ENCODE measurements around the gene SORT1. TPM values are rescaled to one million over a fixed set of nuclear protein-coding genes. Genes with fewer than 3 reads are reported as not detected.

The SORT1 gene
- polyA plus RNA-seq, 1 of the 3 experiments (the other 2 are of a cell fraction): 8.5 TPM

DNA sequence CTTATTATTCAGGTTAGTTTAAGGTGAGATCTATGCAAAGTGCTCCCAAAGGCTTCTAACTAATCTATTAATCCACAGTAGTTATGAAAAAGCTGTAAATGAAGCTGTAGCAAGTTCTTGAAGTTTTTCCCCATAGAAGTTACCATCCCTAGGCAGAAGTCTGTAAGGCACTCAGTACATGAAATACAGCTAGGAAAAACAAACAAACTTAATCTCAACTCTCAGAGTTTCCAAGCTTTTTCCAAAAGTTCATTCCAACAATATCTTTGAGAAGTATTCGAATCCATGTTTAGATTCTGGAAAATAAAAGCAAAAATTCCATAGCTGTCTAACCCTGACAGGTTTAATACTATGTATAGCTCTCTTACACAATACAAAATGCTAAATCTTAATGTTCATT, 41.2 kb downstream of the SORT1 start:
- Histone ChIP-seq H3K27me3 (ENCODE audit: insufficient read depth) (no peaks in the 10 kb centered on the region), H3F3A (replicated peaks; ENCODE audit: insufficient read depth) (no peaks in the 10 kb centered on the region), H3K4me1 (ENCODE audit: control insufficient read depth in 1 of 2, insufficient read depth in 2 of 2, low read depth in 1 of 2, low read length in 1 of 2) (peaks cover 0 to 3% of the 10 kb centered on the region in 2 experiments; a peak in 2 of 4 replicates), H3K9ac (no peak overlapping the region), H2AFZ (ENCODE audit: low read depth) (no peak overlapping the region), H3K9me2 (no peaks in the 10 kb centered on the region), H3K79me2 (ENCODE audit: insufficient read depth) (no peaks in the 10 kb centered on the region), H3K4me2 (no peak overlapping the region), H3K9me3 (no peaks in the 10 kb centered on the region), H3K4me3 (ENCODE audit: low read depth in 2 of 2, low read length in 1 of 2) (no peak overlapping the region), H4K20me1 (ENCODE audit: insufficient read depth) (no peaks in the 10 kb centered on the region), H3K36me3 (replicated peaks in 1 of 2; ENCODE audit: control insufficient read depth in 1 of 2, insufficient read depth in 2 of 2, low read length in 1 of 2) (peaks cover 0 to 14% of the 10 kb centered on the region in 2 experiments), H3K27ac (ENCODE audit: low read depth in 2 of 2, low read length in 1 of 2) (no peak overlapping the region)
- WGBS (ENCODE audit: low lambda C conversion rate): 87% methylated on average over 1 of the region's 1 CpG
- DNase-seq: no peak
- POLR2A ChIA-PET: no interaction called here
- no peak for TF ChIP-seq SIN3A (IDR thresholded peaks at IDR 0.05; ENCODE audit: borderline replicate concordance, low read depth, low read length)
- TF ChIP-seq ELF1 (IDR thresholded peaks at IDR 0.05): no peak
- TF ChIP-seq, protein P1, sequence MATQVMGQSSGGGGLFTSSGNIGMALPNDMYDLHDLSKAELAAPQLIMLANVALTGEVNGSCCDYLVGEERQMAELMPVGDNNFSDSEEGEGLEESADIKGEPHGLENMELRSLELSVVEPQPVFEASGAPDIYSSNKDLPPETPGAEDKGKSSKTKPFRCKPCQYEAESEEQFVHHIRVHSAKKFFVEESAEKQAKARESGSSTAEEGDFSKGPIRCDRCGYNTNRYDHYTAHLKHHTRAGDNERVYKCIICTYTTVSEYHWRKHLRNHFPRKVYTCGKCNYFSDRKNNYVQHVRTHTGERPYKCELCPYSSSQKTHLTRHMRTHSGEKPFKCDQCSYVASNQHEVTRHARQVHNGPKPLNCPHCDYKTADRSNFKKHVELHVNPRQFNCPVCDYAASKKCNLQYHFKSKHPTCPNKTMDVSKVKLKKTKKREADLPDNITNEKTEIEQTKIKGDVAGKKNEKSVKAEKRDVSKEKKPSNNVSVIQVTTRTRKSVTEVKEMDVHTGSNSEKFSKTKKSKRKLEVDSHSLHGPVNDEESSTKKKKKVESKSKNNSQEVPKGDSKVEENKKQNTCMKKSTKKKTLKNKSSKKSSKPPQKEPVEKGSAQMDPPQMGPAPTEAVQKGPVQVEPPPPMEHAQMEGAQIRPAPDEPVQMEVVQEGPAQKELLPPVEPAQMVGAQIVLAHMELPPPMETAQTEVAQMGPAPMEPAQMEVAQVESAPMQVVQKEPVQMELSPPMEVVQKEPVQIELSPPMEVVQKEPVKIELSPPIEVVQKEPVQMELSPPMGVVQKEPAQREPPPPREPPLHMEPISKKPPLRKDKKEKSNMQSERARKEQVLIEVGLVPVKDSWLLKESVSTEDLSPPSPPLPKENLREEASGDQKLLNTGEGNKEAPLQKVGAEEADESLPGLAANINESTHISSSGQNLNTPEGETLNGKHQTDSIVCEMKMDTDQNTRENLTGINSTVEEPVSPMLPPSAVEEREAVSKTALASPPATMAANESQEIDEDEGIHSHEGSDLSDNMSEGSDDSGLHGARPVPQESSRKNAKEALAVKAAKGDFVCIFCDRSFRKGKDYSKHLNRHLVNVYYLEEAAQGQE (IDR thresholded peaks at IDR 0.05; ENCODE audit: low read depth, low read length): no peak
- no peak for TF ChIP-seq SMC3 (IDR thresholded peaks at IDR 0.05; ENCODE audit: low read depth, low read length)
- no peak for TF ChIP-seq RCOR1 (IDR thresholded peaks at IDR 0.05; ENCODE audit: low read length)
- no peak for TF ChIP-seq USF1 (IDR thresholded peaks at IDR 0.05; ENCODE audit: borderline replicate concordance, low read depth)
- TF ChIP-seq, protein P2, sequence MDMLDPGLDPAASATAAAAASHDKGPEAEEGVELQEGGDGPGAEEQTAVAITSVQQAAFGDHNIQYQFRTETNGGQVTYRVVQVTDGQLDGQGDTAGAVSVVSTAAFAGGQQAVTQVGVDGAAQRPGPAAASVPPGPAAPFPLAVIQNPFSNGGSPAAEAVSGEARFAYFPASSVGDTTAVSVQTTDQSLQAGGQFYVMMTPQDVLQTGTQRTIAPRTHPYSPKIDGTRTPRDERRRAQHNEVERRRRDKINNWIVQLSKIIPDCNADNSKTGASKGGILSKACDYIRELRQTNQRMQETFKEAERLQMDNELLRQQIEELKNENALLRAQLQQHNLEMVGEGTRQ (IDR thresholded peaks at IDR 0.05; ENCODE audit: borderline replicate concordance, low read depth, low read length): no peak
- no peak for TF ChIP-seq JUND (IDR thresholded peaks at IDR 0.05)
- CTCF ChIA-PET: no interaction called here

DNA sequence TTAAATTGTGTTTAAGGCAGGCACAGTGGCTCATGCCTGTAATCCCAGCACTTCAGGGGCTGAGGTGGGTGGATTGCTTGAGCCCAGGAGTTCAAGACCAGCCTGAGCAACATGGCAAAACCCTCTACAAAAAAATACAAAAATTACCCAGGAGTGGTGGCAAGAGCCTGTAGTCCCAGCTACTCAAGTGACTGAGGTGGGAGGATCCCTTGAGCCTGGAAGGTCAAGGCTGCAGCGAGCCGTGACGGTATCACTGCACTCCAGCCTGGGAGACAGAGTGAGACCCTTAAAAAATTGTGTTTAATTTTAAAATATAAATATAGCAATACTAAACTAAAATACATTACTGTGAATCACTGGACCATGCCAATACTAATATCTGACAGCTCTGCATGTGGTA, 42.8 kb downstream of the SORT1 start:
- H3K36me3 ChIP-seq (replicated peaks in 1 of 2; ENCODE audit: control insufficient read depth in 1 of 2, insufficient read depth in 2 of 2, low read length in 1 of 2): peaks cover 0 to 21% of the 10 kb centered on the region in 2 experiments

More for the DNA sequence above, 42.8 kb downstream of the SORT1 start:
- POLR2A ChIA-PET: no interaction called here
- Histone ChIP-seq H3K9me3 (no peaks in the 10 kb centered on the region), H3K9me2 (no peaks in the 10 kb centered on the region), H3K4me2 (no peak overlapping the region), H3K9ac (no peak overlapping the region), H3K4me1 (ENCODE audit: control insufficient read depth in 1 of 2, insufficient read depth in 2 of 2, low read depth in 1 of 2, low read length in 1 of 2) (peaks cover 0 to 3% of the 10 kb centered on the region in 2 experiments; a peak in 1 of 4 replicates), H4K20me1 (ENCODE audit: insufficient read depth) (no peaks in the 10 kb centered on the region), H3K79me2 (ENCODE audit: insufficient read depth) (no peaks in the 10 kb centered on the region), H3K4me3 (ENCODE audit: low read depth in 2 of 2, low read length in 1 of 2) (no peak overlapping the region), H3K27ac (ENCODE audit: low read depth in 2 of 2, low read length in 1 of 2) (no peak overlapping the region), H3K27me3 (ENCODE audit: insufficient read depth) (no peaks in the 10 kb centered on the region), H2AFZ (ENCODE audit: low read depth) (no peak overlapping the region), H3F3A (replicated peaks; ENCODE audit: insufficient read depth) (no peaks in the 10 kb centered on the region)
- CTCF ChIA-PET: no interaction called here
- DNase-seq: no peak
- WGBS (ENCODE audit: low lambda C conversion rate): 93% methylated on average over 3 of the region's 3 CpGs
- no peak for TF ChIP-seq NFIC (IDR thresholded peaks at IDR 0.05; ENCODE audit: borderline replicate concordance)
